HepG2 (cell line): ENCODE measurements around the gene MIA2. TPM values are rescaled to one million over a fixed set of nuclear protein-coding genes. Genes with fewer than 3 reads are reported as not detected.

ENCODE experiments used
- AFF4 ChIP-seq: sonication (generic); formaldehyde crosslinking; IDR thresholded peaks from 2 replicates; pipeline ENCODE4 v1.4.0; 2020; ENCODE audit warnings: missing genetic modification reagents
- ARNT ChIP-seq: fragments of 450-650 bp; IDR thresholded peaks from 2 replicates; pipeline ENCODE4 v1.6.1; 2017
- DNMT3B ChIP-seq: conservative IDR thresholded peaks from 2 replicates; pipeline ENCODE4 v1.6.1; 2016; ENCODE audit warnings: missing biosample characterization, control low read depth
- GLI4 ChIP-seq: sonication (generic); formaldehyde crosslinking; IDR thresholded peaks from 2 replicates; pipeline ENCODE4 v1.5.1; 2020; ENCODE audit warnings: missing genetic modification reagents, mild to moderate bottlenecking, moderate library complexity, borderline replicate concordance
- HNF4G ChIP-seq, 2 experiments: sonication (generic) in 1 of 2; formaldehyde crosslinking in 1 of 2; IDR thresholded peaks; 2 replicates each; pipeline versions ENCODE4 v1.4.0 to v1.6.1; 2011 to 2020; ENCODE audit warnings: borderline replicate concordance in 2 of 2, low read depth in 2 of 2, mild to moderate bottlenecking in 2 of 2, low read length in 1 of 2, missing genetic modification reagents in 1 of 2, moderate library complexity in 1 of 2
- KLF13 ChIP-seq: sonication (generic); formaldehyde crosslinking; IDR thresholded peaks from 2 replicates; pipeline ENCODE4 v1.4.0; 2020; ENCODE audit warnings: mild to moderate bottlenecking, missing genetic modification reagents
- RNF219 ChIP-seq: sonication (generic); formaldehyde crosslinking; IDR thresholded peaks from 2 replicates; pipeline ENCODE4 v1.5.0; 2020; ENCODE audit warnings: mild to moderate bottlenecking, missing genetic modification reagents
- SIN3B ChIP-seq: fragments of 150-350 bp; IDR thresholded peaks from 2 replicates; pipeline ENCODE4 v1.6.1; 2014; ENCODE audit warnings: low read length
- SNAPC2 ChIP-seq: sonication (generic); formaldehyde crosslinking; IDR thresholded peaks from 2 replicates; pipeline ENCODE4 v1.8.1; 2022; ENCODE audit warnings: mild to moderate bottlenecking, missing genetic modification reagents
- TOE1 ChIP-seq: sonication (generic); formaldehyde crosslinking; IDR thresholded peaks from 2 replicates; pipeline ENCODE4 v1.4.0; 2020; ENCODE audit warnings: mild to moderate bottlenecking, missing genetic modification reagents
- ZNF24 ChIP-seq: fragments of 450-650 bp; IDR thresholded peaks from 2 replicates; pipeline ENCODE4 v1.6.1; 2017; ENCODE audit warnings: antibody characterized with exemption, mild to moderate bottlenecking
- ZNF264 ChIP-seq: sonication (generic); formaldehyde crosslinking; IDR thresholded peaks from 2 replicates; pipeline ENCODE4 v1.4.0; 2020; ENCODE audit warnings: missing genetic modification reagents
- ZNF329 ChIP-seq: sonication (generic); formaldehyde crosslinking; IDR thresholded peaks from 2 replicates; pipeline ENCODE4 v1.9.0; 2021; ENCODE audit warnings: low read depth, mild to moderate bottlenecking, missing genetic modification reagents
- ZNF598 ChIP-seq: sonication (generic); formaldehyde crosslinking; IDR thresholded peaks from 2 replicates; pipeline ENCODE4 v1.5.1; 2020; ENCODE audit warnings: mild to moderate bottlenecking, missing genetic modification reagents, borderline replicate concordance
- polyA plus RNA-seq, 8 experiments: library from polyadenylated mRNA; depleted of rRNA in 3 of 8; stranded (reverse) in 7 of 8; unstranded in 1 of 8; fragments of >200 nt; fragmentation: Illumina TruSeq in 4 of 8; extraction: Trizol in 4 of 8; gene quantifications; 2 replicates each; pipeline versions ENCODE4 v1.2.1 to v1.2.3, GENCODE V29; 2011 to 2016; ENCODE audit warnings: low read depth in 4 of 8, missing spikeins in 1 of 8, mixed read lengths in 1 of 8; ENCODE audit not compliant: insufficient read depth in 1 of 8
- total RNA-seq, 5 experiments: library from RNA; depleted of rRNA; stranded (reverse); fragments of >200 nt; fragmentation: Illumina TruSeq; extraction: Trizol; gene quantifications; 2 replicates each; pipeline ENCODE4 v1.2.3, GENCODE V29; 2016; ENCODE audit warnings: low read depth in 1 of 5
- TF ChIP-seq, protein P1 (sequence below): sonication (generic); formaldehyde crosslinking; IDR thresholded peaks from 2 replicates; pipeline ENCODE4 v1.4.0; 2020; ENCODE audit warnings: low read depth, mild to moderate bottlenecking, missing genetic modification reagents
- TF ChIP-seq, protein P2 (sequence below): sonication (generic); formaldehyde crosslinking; IDR thresholded peaks from 2 replicates; pipeline ENCODE4 v1.4.0; 2020; ENCODE audit warnings: missing genetic modification reagents, mild to moderate bottlenecking, borderline replicate concordance
- TF ChIP-seq, protein P3 (sequence below): IDR thresholded peaks from 2 replicates; pipeline ENCODE4 v1.6.1; 2018; ENCODE audit warnings: missing genetic modification reagents

Gene MIA2
- total and polyA plus RNA-seq, 2 of the 13 experiments (the other 11 are each of a cell fraction or from before 2014, with no cell fraction given): 134 to 158 TPM

- TF ChIP-seq HNF4G (IDR thresholded peaks at IDR 0.05; ENCODE audit: borderline replicate concordance, low read depth, low read length): no peak
- TF ChIP-seq HNF4G (CRISPR knock-in tag; IDR thresholded peaks at IDR 0.05; ENCODE audit: borderline replicate concordance, low read depth): no peak
- 0 out of 2 replicates have a peak, but pooled peaks have one; percentile 25 for TF ChIP-seq SIN3B
- TF ChIP-seq ZNF24: no peak
- peak; percentile 74; the same call in 1 of the 2 replicates for TF ChIP-seq RNF219
- TF ChIP-seq, protein P1, sequence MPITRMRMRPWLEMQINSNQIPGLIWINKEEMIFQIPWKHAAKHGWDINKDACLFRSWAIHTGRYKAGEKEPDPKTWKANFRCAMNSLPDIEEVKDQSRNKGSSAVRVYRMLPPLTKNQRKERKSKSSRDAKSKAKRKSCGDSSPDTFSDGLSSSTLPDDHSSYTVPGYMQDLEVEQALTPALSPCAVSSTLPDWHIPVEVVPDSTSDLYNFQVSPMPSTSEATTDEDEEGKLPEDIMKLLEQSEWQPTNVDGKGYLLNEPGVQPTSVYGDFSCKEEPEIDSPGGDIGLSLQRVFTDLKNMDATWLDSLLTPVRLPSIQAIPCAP (CRISPR knock-in tag): no peak
- TF ChIP-seq ZNF598 (CRISPR knock-in tag): no peak
- TF ChIP-seq, protein P2, sequence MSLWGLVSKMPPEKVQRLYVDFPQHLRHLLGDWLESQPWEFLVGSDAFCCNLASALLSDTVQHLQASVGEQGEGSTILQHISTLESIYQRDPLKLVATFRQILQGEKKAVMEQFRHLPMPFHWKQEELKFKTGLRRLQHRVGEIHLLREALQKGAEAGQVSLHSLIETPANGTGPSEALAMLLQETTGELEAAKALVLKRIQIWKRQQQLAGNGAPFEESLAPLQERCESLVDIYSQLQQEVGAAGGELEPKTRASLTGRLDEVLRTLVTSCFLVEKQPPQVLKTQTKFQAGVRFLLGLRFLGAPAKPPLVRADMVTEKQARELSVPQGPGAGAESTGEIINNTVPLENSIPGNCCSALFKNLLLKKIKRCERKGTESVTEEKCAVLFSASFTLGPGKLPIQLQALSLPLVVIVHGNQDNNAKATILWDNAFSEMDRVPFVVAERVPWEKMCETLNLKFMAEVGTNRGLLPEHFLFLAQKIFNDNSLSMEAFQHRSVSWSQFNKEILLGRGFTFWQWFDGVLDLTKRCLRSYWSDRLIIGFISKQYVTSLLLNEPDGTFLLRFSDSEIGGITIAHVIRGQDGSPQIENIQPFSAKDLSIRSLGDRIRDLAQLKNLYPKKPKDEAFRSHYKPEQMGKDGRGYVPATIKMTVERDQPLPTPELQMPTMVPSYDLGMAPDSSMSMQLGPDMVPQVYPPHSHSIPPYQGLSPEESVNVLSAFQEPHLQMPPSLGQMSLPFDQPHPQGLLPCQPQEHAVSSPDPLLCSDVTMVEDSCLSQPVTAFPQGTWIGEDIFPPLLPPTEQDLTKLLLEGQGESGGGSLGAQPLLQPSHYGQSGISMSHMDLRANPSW (CRISPR knock-in tag): 0 out of 2 replicates have a peak, but pooled peaks have one; percentile 9
- TF ChIP-seq KLF13 (CRISPR knock-in tag): no peak
- 0 out of 2 replicates have a peak, but pooled peaks have one; percentile 1 for TF ChIP-seq GLI4 (CRISPR knock-in tag)
- no peak for TF ChIP-seq TOE1 (CRISPR knock-in tag)
- no peak for TF ChIP-seq ZNF329 (CRISPR knock-in tag)
- no peak for TF ChIP-seq ARNT
- no peak for TF ChIP-seq DNMT3B (CRISPR knock-in tag)
- TF ChIP-seq ZNF264 (CRISPR knock-in tag): no peak
- TF ChIP-seq SNAPC2: no peak
- peak; percentile 67; the same call in 1 of the 2 replicates for TF ChIP-seq AFF4 (CRISPR knock-in tag)
- TF ChIP-seq, protein P3, sequence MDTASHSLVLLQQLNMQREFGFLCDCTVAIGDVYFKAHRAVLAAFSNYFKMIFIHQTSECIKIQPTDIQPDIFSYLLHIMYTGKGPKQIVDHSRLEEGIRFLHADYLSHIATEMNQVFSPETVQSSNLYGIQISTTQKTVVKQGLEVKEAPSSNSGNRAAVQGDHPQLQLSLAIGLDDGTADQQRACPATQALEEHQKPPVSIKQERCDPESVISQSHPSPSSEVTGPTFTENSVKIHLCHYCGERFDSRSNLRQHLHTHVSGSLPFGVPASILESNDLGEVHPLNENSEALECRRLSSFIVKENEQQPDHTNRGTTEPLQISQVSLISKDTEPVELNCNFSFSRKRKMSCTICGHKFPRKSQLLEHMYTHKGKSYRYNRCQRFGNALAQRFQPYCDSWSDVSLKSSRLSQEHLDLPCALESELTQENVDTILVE (CRISPR knock-in tag): 0 out of 2 replicates have a peak, but pooled peaks have one; percentile 22
These were observed 199.7 kb downstream of the MIA2 start (continued) for GRCh38 chr14:39433452-39433813.
